Testis (tissue), 2 donors: Measurements from ENCODE around the gene PRLR.

ENCODE experiments used
- CTCF ChIP-seq, 3 experiments: fragments of 450-650 bp in 2 of 3; fragments of 200-600 bp in 1 of 3; sonication (generic) in 1 of 3; IDR thresholded peaks; one replicate each; pipeline ENCODE4 v1.5.1; 2016 to 2019; ENCODE audit warnings: antibody characterized with exemption in 3 of 3, mild to moderate bottlenecking in 2 of 3, moderate library complexity in 1 of 3
- POLR2A ChIP-seq: fragments of 450-650 bp; IDR thresholded peaks from one replicate; pipeline ENCODE4 v1.6.1; 2017; ENCODE audit warnings: antibody characterized with exemption, mild to moderate bottlenecking, moderate library complexity

- TF ChIP-seq CTCF (IDR thresholded peaks at IDR 0.05) (no peak), POLR2A (no peak)
Observed at GRCh38 chr5:35073160-35073559, 157.1 kb downstream of the PRLR start.
